ENCODE data around the gene ZEB2. TPM values are rescaled to one million over a fixed set of nuclear protein-coding genes. Genes with fewer than 3 reads are reported as not detected.

ZEB2 gene
- total and polyA plus RNA-seq, 4 donors = 7.6 to 39.6 (median 22.2) TPM

DNA sequence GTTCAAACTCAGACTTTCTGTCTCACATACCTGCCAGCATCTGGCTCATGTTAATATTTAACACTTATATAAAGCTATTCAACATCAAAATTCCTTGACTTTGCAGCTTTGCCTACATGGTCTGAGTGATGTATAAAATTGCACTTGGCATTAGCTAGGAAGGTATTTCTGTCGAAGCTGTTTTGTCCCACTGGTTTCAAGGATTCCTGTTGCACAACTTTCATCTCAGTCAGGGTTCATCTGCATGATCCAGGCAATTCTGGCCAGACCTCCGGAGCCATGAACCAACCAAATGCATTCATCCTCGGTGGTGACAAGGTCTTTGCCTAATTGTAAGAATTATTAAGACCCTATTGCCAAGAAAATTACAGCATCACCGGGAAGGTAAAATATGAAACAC, 185.4 kb downstream of the ZEB2 start:
- no peaks in the 10 kb centered on the region for H3K9me3 ChIP-seq (ENCODE audit: control insufficient read depth in 4 of 4, low read length in 3 of 4)
- H3K4me1 ChIP-seq (ENCODE audit: control insufficient read depth in 4 of 4, insufficient read depth in 4 of 4, low read length in 3 of 4) = peaks cover 0 to 14% (median 10%) of the 10 kb centered on the region in 4 donors
- no peaks in the 10 kb centered on the region for H3K36me3 ChIP-seq (ENCODE audit: control insufficient read depth in 4 of 4, insufficient read depth in 3 of 4, low read depth in 1 of 4, low read length in 3 of 4)
- 63% methylated on average over 4 of the region's 4 CpGs for WGBS
- no peak overlapping the region for H3K27ac ChIP-seq (ENCODE audit: low read depth in 1 of 2, low read length in 2 of 2)
- no peak overlapping the region for H3K4me3 ChIP-seq (ENCODE audit: low read depth in 1 of 3, low read length in 3 of 3)
- DNase-seq (ENCODE audit: low spot score) = no peak
- H3K27me3 ChIP-seq (ENCODE audit: control insufficient read depth in 4 of 4, insufficient read depth in 4 of 4, low read length in 3 of 4) = no peaks in the 10 kb centered on the region
- no peak overlapping the region for H3K9ac ChIP-seq (ENCODE audit: low read depth in 1 of 2, low read length in 2 of 2)
- TF ChIP-seq ATF3 (IDR thresholded peaks at IDR 0.05) (no peak), GABPA (IDR thresholded peaks at IDR 0.05 in 1 of 2, conservative IDR thresholded peaks at IDR 0.05 in 1 of 2) (no peak), JUND (IDR thresholded peaks at IDR 0.05) (no peak), HNF4G (IDR thresholded peaks at IDR 0.05) (no peak), EGR1 (IDR thresholded peaks at IDR 0.05; ENCODE audit: low read depth in 2 of 2) (no peak), RAD21 (IDR thresholded peaks at IDR 0.05) (no peak), NR2F2 (IDR thresholded peaks at IDR 0.05) (no peak)
- TF ChIP-seq, protein P1, sequence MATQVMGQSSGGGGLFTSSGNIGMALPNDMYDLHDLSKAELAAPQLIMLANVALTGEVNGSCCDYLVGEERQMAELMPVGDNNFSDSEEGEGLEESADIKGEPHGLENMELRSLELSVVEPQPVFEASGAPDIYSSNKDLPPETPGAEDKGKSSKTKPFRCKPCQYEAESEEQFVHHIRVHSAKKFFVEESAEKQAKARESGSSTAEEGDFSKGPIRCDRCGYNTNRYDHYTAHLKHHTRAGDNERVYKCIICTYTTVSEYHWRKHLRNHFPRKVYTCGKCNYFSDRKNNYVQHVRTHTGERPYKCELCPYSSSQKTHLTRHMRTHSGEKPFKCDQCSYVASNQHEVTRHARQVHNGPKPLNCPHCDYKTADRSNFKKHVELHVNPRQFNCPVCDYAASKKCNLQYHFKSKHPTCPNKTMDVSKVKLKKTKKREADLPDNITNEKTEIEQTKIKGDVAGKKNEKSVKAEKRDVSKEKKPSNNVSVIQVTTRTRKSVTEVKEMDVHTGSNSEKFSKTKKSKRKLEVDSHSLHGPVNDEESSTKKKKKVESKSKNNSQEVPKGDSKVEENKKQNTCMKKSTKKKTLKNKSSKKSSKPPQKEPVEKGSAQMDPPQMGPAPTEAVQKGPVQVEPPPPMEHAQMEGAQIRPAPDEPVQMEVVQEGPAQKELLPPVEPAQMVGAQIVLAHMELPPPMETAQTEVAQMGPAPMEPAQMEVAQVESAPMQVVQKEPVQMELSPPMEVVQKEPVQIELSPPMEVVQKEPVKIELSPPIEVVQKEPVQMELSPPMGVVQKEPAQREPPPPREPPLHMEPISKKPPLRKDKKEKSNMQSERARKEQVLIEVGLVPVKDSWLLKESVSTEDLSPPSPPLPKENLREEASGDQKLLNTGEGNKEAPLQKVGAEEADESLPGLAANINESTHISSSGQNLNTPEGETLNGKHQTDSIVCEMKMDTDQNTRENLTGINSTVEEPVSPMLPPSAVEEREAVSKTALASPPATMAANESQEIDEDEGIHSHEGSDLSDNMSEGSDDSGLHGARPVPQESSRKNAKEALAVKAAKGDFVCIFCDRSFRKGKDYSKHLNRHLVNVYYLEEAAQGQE (IDR thresholded peaks at IDR 0.05) = no peak
- TF ChIP-seq, protein P2, sequence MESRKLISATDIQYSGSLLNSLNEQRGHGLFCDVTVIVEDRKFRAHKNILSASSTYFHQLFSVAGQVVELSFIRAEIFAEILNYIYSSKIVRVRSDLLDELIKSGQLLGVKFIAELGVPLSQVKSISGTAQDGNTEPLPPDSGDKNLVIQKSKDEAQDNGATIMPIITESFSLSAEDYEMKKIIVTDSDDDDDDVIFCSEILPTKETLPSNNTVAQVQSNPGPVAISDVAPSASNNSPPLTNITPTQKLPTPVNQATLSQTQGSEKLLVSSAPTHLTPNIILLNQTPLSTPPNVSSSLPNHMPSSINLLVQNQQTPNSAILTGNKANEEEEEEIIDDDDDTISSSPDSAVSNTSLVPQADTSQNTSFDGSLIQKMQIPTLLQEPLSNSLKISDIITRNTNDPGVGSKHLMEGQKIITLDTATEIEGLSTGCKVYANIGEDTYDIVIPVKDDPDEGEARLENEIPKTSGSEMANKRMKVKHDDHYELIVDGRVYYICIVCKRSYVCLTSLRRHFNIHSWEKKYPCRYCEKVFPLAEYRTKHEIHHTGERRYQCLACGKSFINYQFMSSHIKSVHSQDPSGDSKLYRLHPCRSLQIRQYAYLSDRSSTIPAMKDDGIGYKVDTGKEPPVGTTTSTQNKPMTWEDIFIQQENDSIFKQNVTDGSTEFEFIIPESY (IDR thresholded peaks at IDR 0.05) = no peak

Small RNAs within 50 kb of the gene (small RNA-seq; reads per million reads assigned to genes)
- not detected for gene RF01987
